Stimulated activated CD4-positive, alpha-beta T cell treated with anti-CD3 and anti-CD28 coated beads, Interleukin-12 subunit alpha, Interleukin-12 subunit beta, amount 100 ng/mL, for 24 hours (primary cell): Measurements from ENCODE around the gene PVR.
"Not testable (repeated sequence)": the region's sequence is repeated elsewhere in the genome, so short reads cannot be mapped to it uniquely, and the experiment has no call there.

Experiments used
- DNase-seq, 2 experiments: peaks; one replicate each; pipeline ENCODE4 v3.0.0-alpha.2; 2020; ENCODE audit warnings: low read depth in 2 of 2

Gene PVR

GRCh38 chr19:44618640-44619357 is 24.9 kb upstream of the PVR start:
- DNase-seq = no peak

- no peak for DNase-seq
Measured at GRCh38 chr19:44620667-44621066, 23.0 kb upstream of the PVR start.

- no peak for DNase-seq
Measured at GRCh38 chr19:44621367-44621766, 22.3 kb upstream of the PVR start.

GRCh38 chr19:44623080-44623479 is 20.6 kb upstream of the PVR start:
- no peak for DNase-seq

- DNase-seq = no peak
Measured at GRCh38 chr19:44623626-44624025, 20.1 kb upstream of the PVR start.

GRCh38 chr19:44624840-44625354 is 18.8 kb upstream of the PVR start:
- no peak for DNase-seq

GRCh38 chr19:44625637-44626036 is 18.1 kb upstream of the PVR start:
- DNase-seq = not testable (repeated sequence)

GRCh38 chr19:44626048-44626624 is 17.6 kb upstream of the PVR start:
- no peak for DNase-seq

- DNase-seq = no peak
Measured at GRCh38 chr19:44627631-44628030, 16.1 kb upstream of the PVR start.

GRCh38 chr19:44628793-44629192 is 14.9 kb upstream of the PVR start:
- DNase-seq = no peak

- DNase-seq = not testable (repeated sequence)
Measured at GRCh38 chr19:44631611-44632010, 12.1 kb upstream of the PVR start.

- not testable (repeated sequence) for DNase-seq
Measured at GRCh38 chr19:44634058-44634457, 9.7 kb upstream of the PVR start.

GRCh38 chr19:44634785-44635184 is 8.9 kb upstream of the PVR start:
- no peak for DNase-seq

- DNase-seq = no peak
Measured at GRCh38 chr19:44635581-44636438, 7.9 kb upstream of the PVR start.

GRCh38 chr19:44636439-44637389 is 7.0 kb upstream of the PVR start:
- DNase-seq = no peak

- DNase-seq = no peak
Measured at GRCh38 chr19:44637390-44637764, 6.3 kb upstream of the PVR start.

GRCh38 chr19:44640518-44640917 is 3.2 kb upstream of the PVR start:
- no peak for DNase-seq

- no peak for DNase-seq
Measured at GRCh38 chr19:44641501-44642265, 2.0 kb upstream of the PVR start.

- DNase-seq = no peak
Measured at GRCh38 chr19:44642377-44642776, 1.3 kb upstream of the PVR start.

- DNase-seq = no peak
Measured at GRCh38 chr19:44644402-44645016, 799 bp downstream of the PVR start.
